ENCODE measurements around the gene RIPPLY2.

DNA sequence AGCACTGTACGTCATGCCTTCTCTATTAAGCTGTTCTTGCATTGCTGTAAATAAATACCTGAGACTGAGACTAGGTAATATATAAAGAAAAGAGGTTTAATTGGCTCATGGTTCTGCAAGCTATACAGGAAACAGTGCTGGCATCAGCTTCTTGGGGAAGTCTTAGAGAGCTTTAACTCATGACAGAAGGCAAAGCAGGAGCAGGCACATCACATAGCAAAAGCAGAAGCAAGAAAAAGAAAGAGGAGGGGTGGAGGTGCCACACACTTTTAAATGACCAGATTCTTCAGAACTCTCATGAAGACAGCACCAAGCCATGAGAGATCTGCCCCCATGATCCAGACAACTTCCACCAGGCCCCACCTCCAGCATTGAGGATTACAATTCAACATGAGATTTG is 36.5 kb downstream of the RIPPLY2 start:
- TF ChIP-seq, protein P1, sequence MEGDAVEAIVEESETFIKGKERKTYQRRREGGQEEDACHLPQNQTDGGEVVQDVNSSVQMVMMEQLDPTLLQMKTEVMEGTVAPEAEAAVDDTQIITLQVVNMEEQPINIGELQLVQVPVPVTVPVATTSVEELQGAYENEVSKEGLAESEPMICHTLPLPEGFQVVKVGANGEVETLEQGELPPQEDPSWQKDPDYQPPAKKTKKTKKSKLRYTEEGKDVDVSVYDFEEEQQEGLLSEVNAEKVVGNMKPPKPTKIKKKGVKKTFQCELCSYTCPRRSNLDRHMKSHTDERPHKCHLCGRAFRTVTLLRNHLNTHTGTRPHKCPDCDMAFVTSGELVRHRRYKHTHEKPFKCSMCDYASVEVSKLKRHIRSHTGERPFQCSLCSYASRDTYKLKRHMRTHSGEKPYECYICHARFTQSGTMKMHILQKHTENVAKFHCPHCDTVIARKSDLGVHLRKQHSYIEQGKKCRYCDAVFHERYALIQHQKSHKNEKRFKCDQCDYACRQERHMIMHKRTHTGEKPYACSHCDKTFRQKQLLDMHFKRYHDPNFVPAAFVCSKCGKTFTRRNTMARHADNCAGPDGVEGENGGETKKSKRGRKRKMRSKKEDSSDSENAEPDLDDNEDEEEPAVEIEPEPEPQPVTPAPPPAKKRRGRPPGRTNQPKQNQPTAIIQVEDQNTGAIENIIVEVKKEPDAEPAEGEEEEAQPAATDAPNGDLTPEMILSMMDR (IDR thresholded peaks at IDR 0.05) = no peak
- no peak for TF ChIP-seq POLR2A (IDR thresholded peaks at IDR 0.05)
